OCI-LY3 (cell line): Measurements from ENCODE around the gene RANBP3L.

Experiments used
- H2AFZ ChIP-seq: fragments of 200-600, 300-600 bp; shearing (Covaris generic); 2 replicates; pipeline ENCODE4 v1.6.0; 2014; ENCODE audit warnings: antibody characterized with exemption, low read depth, low read length
- H3K27ac ChIP-seq: fragments of 200-600, 300-600 bp; sonication (generic); 2 replicates; pipeline ENCODE4 v1.5.1; 2014; ENCODE audit warnings: mild to moderate bottlenecking, low read length, moderate library complexity, mixed read lengths
- H3K27me3 ChIP-seq: fragments of 200-600, 300-600 bp; sonication (generic); 2 replicates; pipeline ENCODE4 v1.6.1; 2014; ENCODE audit warnings: low read depth, low read length, mixed read lengths
- H3K36me3 ChIP-seq: fragments of 200-600, 300-600 bp; sonication (generic); replicated peaks from 2 replicates; pipeline ENCODE3; 2014; ENCODE audit warnings: low read depth, low read length, mixed read lengths
- H3K4me1 ChIP-seq: fragments of 300-600, 200-600 bp; sonication (generic); 2 replicates; pipeline ENCODE4 v1.6.1; 2014; ENCODE audit warnings: low read length, mixed read lengths
- H3K4me2 ChIP-seq: fragments of 200-600, 300-600 bp; sonication (generic); 2 replicates; pipeline ENCODE4 v1.6.1; 2014; ENCODE audit warnings: low read length, mixed read lengths
- H3K4me3 ChIP-seq: fragments of 300-600, 200-600 bp; sonication (generic); 2 replicates; pipeline ENCODE4 v1.5.1; 2014; ENCODE audit warnings: antibody characterized with exemption, mild to moderate bottlenecking, low read length, moderate library complexity
- H3K79me2 ChIP-seq: fragments of 300-600, 200-600 bp; shearing (Covaris generic); 2 replicates; pipeline ENCODE4 v1.6.1; 2014; ENCODE audit warnings: mild to moderate bottlenecking, low read length, mixed read lengths
- H3K9ac ChIP-seq: fragments of 300-600, 200-600 bp; shearing (Covaris generic); 2 replicates; pipeline ENCODE4 v1.6.0; 2014; ENCODE audit warnings: mild to moderate bottlenecking, low read length, moderate library complexity
- H3K9me3 ChIP-seq: fragments of 200-600, 300-600 bp; shearing (Covaris generic); 2 replicates; pipeline ENCODE4 v1.6.1; 2014; ENCODE audit warnings: low read length, mixed read lengths; ENCODE audit not compliant: insufficient read depth
- H4K20me1 ChIP-seq: fragments of 200-600, 300-600 bp; sonication (generic); 2 replicates; pipeline ENCODE4 v1.6.1; 2016; ENCODE audit warnings: low read length, mixed read lengths; ENCODE audit not compliant: insufficient read depth
- EZH2phosphoT487 ChIP-seq: fragments of 200-600 bp; shearing (Covaris generic); IDR thresholded peaks from 2 replicates; pipeline ENCODE4 v1.6.1; 2018; ENCODE audit warnings: antibody characterized with exemption, mixed run types, low read depth
- TF ChIP-seq, protein P1 (sequence below): fragments of 200-600, 300-600 bp; sonication (generic); IDR thresholded peaks from 2 replicates; pipeline ENCODE4 v1.5.1; 2014; ENCODE audit warnings: antibody characterized with exemption, low read length, low read depth

RANBP3L gene

DNA sequence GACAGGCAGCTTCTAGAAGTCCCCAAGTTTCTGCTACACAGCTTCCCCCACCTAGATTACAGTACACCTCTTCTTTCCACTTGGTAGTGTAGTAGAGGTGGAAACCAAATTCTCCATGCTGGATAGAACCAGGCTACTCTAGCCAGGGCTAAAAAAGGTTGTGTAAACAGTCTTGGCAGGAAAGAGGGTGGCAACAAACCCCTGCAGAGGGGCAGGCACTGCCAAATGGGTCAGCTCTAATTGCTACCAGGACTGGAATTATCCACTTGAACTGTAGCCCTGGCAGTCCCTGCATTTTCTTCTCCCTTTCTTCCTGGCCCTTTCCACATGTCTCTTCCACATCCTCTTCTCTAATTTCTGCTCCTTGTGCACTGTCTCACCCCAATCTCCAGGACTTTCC lies 24.8 kb downstream of the RANBP3L start:
- H3K27me3 ChIP-seq, result no peaks in the 10 kb centered on the region
- no peaks in the 10 kb centered on the region for H3K79me2 ChIP-seq
- H3K4me3 ChIP-seq, result no peak overlapping the region
- H3K9me3 ChIP-seq, result no peaks in the 10 kb centered on the region
- H2AFZ ChIP-seq, result no peak overlapping the region
- H3K4me2 ChIP-seq, result no peak overlapping the region
- peaks cover 3% of the 10 kb centered on the region; the same call in 1 of the 2 replicates for H3K4me1 ChIP-seq
- no peaks in the 10 kb centered on the region for H3K36me3 ChIP-seq
- no peaks in the 10 kb centered on the region for H4K20me1 ChIP-seq
- H3K27ac ChIP-seq, result no peak overlapping the region
- TF ChIP-seq, protein P1, sequence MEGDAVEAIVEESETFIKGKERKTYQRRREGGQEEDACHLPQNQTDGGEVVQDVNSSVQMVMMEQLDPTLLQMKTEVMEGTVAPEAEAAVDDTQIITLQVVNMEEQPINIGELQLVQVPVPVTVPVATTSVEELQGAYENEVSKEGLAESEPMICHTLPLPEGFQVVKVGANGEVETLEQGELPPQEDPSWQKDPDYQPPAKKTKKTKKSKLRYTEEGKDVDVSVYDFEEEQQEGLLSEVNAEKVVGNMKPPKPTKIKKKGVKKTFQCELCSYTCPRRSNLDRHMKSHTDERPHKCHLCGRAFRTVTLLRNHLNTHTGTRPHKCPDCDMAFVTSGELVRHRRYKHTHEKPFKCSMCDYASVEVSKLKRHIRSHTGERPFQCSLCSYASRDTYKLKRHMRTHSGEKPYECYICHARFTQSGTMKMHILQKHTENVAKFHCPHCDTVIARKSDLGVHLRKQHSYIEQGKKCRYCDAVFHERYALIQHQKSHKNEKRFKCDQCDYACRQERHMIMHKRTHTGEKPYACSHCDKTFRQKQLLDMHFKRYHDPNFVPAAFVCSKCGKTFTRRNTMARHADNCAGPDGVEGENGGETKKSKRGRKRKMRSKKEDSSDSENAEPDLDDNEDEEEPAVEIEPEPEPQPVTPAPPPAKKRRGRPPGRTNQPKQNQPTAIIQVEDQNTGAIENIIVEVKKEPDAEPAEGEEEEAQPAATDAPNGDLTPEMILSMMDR, result no peak
- no peak for TF ChIP-seq EZH2phosphoT487
- H3K9ac ChIP-seq, result no peak overlapping the region

GRCh38 chr5:36273809-36274526 lies 27.7 kb downstream of the RANBP3L start:
- Histone ChIP-seq H2AFZ (no peak overlapping the region), H3K4me2 (no peak overlapping the region), H4K20me1 (no peaks in the 10 kb centered on the region)

DNA sequence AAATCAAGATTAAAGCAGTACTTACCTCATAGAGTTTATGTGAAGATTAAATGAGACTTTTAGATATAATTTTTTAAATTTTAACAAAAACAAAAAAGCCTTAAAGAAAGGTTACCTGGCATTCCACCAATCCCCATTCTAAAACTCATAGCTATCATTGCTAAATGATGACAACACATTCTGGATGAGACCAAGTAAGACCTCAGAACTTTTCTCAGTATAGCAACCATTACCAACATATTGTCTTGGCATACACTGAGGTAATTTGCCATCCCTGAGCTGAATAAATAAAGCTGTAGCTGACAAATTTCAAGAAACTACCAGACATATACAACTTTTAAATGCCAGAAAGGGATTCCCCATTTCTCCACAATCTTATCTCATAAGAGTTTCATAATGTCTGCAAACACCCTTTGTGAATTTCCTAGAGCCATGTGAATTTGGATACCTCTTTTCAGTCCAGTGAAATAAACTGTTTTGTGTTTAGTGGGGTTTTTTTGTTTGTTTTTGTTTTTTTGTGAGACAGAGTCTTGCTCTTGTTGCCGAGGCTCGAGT lies 29.5 kb downstream of the RANBP3L start:
- no peaks in the 10 kb centered on the region for H3K4me1 ChIP-seq
- H3K4me3 ChIP-seq, result no peak overlapping the region
- H3K27ac ChIP-seq, result no peak overlapping the region
- no peaks in the 10 kb centered on the region for H3K27me3 ChIP-seq
- no peak overlapping the region for H3K9ac ChIP-seq
- no peak overlapping the region for H2AFZ ChIP-seq
- H3K36me3 ChIP-seq, result no peaks in the 10 kb centered on the region
- H3K4me2 ChIP-seq, result no peak overlapping the region
- no peak for TF ChIP-seq EZH2phosphoT487
- TF ChIP-seq, protein P1, result no peak
- H4K20me1 ChIP-seq, result no peaks in the 10 kb centered on the region
- no peaks in the 10 kb centered on the region for H3K9me3 ChIP-seq
- no peaks in the 10 kb centered on the region for H3K79me2 ChIP-seq

More at GRCh38 chr5:36273809-36274526, 27.7 kb downstream of the RANBP3L start:
- no peaks in the 10 kb centered on the region for H3K27me3 ChIP-seq
- TF ChIP-seq, protein P1, result no peak
- no peak for TF ChIP-seq EZH2phosphoT487
- no peak overlapping the region for H3K9ac ChIP-seq
- no peak overlapping the region for H3K4me3 ChIP-seq
- no peaks in the 10 kb centered on the region for H3K36me3 ChIP-seq
- H3K27ac ChIP-seq, result no peak overlapping the region
- H3K4me1 ChIP-seq, result peaks cover 3% of the 10 kb centered on the region; the same call in 1 of the 2 replicates
- H3K9me3 ChIP-seq, result no peaks in the 10 kb centered on the region
- H3K79me2 ChIP-seq, result no peaks in the 10 kb centered on the region

GRCh38 chr5:36270876-36271575 lies 30.7 kb downstream of the RANBP3L start:
- H3K36me3 ChIP-seq, result no peaks in the 10 kb centered on the region
- H3K9me3 ChIP-seq, result no peaks in the 10 kb centered on the region
- H3K9ac ChIP-seq, result no peak overlapping the region
- H3K4me1 ChIP-seq, result no peaks in the 10 kb centered on the region
- no peaks in the 10 kb centered on the region for H4K20me1 ChIP-seq
- H3K79me2 ChIP-seq, result no peaks in the 10 kb centered on the region
- no peak overlapping the region for H3K4me3 ChIP-seq
- no peaks in the 10 kb centered on the region for H3K27me3 ChIP-seq
- H3K4me2 ChIP-seq, result no peak overlapping the region
- TF ChIP-seq EZH2phosphoT487, result no peak
- TF ChIP-seq, protein P1, result no peak
- no peak overlapping the region for H2AFZ ChIP-seq
- H3K27ac ChIP-seq, result no peak overlapping the region
